IPS-18c (cell line): Measurements from ENCODE around the gene P2RX2.
"Not testable (repeated sequence)": the region's sequence is repeated elsewhere in the genome, so short reads cannot be mapped to it uniquely, and the experiment has no call there.

ENCODE experiments used
- H3K4me3 ChIP-seq: 2 replicates; pipeline ENCODE4 v1.7.0; 2013; ENCODE audit warnings: low read depth, mild to moderate bottlenecking, low read length, moderate library complexity; ENCODE audit not compliant: insufficient read depth
- H3K9me3 ChIP-seq: one replicate; pipeline ENCODE4 v1.6.1; 2013; ENCODE audit warnings: mild to moderate bottlenecking, low read length, moderate library complexity; ENCODE audit not compliant: control insufficient read depth, insufficient read depth

The P2RX2 gene

GRCh38 chr12:132595183-132595582 is 23.4 kb upstream of the P2RX2 start:
- no peak overlapping the region for H3K4me3 ChIP-seq
- H3K9me3 ChIP-seq: no peaks in the 10 kb centered on the region

DNA sequence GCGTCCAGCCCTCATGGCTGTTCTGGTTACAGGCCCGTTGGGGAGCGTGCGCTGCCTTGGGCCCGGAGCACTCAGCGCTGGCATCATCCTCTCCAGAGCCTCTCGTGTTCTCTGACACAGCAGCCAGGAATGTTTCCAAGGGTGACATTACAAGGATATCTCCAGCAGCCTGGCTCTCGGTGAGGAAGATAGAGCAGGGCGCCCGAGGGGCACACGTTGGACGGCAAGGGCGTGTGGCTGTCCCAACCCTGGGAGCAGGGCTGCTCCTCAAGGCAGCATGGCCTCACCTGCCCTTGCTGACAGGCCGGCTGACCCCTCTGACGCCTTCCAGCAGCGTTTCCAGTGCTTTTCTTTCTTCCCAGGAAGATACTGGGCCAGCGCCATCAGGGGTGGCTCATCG is 22.6 kb upstream of the P2RX2 start:
- Histone ChIP-seq H3K9me3 (no peaks in the 10 kb centered on the region), H3K4me3 (no peak overlapping the region)

DNA sequence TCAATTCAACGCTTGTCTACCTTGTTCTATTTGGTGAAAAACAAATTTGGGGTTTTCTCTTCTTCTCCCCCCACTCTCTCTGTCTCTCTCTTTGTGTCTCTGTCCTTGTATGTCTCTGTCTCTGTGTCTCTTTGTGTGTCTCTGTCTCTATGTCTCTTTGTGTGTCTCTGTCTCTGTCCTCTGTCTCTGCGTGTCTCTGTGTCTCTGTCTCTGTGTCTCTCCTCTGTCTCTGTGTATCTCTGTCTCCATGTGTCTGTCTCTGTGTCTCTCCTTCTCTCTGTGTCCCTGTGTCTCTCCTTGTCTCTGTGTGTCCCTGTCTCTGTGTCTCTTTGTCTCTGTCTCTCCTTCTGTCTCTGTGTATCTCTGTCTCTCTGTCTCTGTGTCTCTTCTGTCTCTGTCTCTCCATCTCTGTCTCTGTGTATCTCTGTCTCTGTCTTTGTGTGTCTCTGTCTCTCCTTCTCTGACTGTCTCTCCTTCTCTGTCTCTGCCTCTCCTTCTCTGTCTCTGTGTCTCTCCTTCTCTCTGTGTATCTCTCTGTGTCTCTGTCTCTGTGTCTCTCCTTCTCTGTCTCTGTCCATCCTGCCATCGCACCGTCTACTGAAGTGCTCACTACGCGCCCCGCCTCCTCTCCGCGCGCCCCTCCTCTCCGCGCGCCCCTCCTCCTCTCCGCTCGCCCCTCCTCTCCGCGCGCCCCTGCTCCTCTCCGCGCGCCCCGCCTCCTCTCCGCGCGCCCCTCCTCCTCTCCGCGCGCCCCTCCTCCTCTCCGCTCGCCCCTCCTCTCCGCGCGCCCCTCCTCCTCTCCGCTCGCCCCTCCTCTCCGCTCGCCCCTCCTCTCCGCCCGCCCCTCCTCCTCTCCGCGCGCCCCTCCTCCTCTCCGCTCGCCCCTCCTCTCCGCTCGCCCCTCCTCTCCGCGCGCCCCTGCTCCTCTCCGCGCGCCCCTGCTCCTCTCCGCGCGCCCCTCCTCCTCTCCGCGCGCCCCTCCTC is 21.0 kb upstream of the P2RX2 start:
- H3K4me3 ChIP-seq: no peak overlapping the region

GRCh38 chr12:132599502-132599901 is 19.1 kb upstream of the P2RX2 start:
- not testable (repeated sequence) for H3K9me3 ChIP-seq, H3K4me3 ChIP-seq

More for the DNA sequence above, 21.0 kb upstream of the P2RX2 start:
- no peaks in the 10 kb centered on the region for H3K9me3 ChIP-seq

DNA sequence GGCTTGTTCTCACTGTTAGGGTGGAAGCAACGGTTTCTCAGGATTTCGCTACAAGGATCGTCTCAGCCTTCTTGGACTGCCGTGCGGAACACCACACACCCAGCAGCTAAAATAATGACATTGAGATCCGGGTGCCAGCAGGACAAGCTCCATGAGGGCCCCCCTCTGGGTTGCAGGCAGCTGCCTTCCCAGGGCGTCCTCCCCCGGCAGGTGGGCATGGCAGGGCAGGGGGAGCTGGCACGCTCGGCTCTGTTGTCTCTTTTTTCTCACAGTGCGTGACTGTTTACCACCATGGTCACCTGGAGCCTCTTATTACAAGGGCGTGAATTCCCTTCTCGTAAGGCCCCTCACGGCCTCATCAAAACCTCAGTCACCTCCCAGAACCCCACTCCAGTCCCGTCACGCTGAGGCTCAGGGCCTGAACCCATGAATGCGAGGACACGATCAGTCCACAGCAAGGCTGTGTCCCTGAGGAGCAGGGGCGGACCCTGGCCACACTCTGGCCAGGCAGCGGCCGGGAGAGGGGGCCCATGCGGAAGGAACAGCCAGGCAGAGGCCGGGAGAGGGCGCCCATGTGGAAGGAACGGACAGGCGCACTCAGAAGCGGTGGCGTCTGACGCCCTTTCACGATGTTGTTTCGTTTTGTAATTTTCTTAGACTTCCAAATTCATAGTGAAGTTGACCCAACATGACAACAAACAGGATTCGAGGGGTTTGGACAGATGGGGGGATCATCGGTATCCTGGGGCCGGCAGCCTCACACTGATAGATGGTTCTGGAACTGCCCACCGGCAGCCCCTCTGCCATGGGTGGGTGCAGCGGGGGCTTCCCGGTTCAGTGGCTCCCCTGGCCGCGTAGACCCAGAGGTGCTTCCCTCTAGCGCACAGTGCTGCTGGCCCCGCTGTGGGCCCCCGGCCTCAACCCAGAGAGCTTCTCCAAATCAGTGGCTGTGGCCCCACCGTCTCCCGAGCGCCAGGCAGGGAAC is 18.2 kb upstream of the P2RX2 start:
- Histone ChIP-seq H3K4me3 (no peak overlapping the region), H3K9me3 (no peaks in the 10 kb centered on the region)

DNA sequence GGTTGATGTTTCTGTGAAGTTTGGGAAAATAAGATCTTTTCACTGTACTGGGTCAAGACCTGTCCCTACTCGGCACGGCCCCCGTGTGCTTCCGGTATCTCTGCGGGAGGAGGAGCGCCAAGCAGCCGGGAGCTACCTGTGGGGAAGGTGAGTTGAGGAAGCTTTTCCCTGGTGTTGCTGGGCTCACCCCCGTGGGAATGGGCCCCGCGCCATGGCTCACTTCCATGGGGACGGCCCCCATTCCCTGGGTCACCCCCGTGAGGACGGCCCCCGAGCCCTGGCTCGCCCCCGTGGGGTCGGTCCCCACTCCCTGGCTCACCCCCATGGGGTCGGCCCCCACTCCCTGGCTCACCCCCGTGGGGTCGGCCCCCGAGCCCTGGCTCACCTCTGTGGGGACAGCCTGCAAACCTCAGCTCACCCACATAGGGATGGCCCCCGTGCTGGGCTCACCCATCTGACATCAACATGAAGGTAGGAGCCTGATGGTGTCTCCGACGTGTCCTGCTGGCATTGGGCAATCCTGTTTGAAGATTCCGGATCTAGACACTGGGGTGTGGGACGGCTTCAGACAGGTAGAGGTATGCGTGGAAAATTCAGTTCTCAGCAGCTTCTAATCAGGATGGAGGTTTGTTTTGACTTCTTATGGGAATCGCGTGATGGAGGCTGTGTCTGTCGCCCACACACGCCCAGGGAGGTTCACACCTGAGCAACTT is 17.2 kb upstream of the P2RX2 start:
- H3K9me3 ChIP-seq: no peaks in the 10 kb centered on the region
- no peak overlapping the region for H3K4me3 ChIP-seq

GRCh38 chr12:132602572-132603239 is 15.9 kb upstream of the P2RX2 start:
- Histone ChIP-seq H3K9me3 (peaks cover 3% of the 10 kb centered on the region), H3K4me3 (no peak overlapping the region)

DNA sequence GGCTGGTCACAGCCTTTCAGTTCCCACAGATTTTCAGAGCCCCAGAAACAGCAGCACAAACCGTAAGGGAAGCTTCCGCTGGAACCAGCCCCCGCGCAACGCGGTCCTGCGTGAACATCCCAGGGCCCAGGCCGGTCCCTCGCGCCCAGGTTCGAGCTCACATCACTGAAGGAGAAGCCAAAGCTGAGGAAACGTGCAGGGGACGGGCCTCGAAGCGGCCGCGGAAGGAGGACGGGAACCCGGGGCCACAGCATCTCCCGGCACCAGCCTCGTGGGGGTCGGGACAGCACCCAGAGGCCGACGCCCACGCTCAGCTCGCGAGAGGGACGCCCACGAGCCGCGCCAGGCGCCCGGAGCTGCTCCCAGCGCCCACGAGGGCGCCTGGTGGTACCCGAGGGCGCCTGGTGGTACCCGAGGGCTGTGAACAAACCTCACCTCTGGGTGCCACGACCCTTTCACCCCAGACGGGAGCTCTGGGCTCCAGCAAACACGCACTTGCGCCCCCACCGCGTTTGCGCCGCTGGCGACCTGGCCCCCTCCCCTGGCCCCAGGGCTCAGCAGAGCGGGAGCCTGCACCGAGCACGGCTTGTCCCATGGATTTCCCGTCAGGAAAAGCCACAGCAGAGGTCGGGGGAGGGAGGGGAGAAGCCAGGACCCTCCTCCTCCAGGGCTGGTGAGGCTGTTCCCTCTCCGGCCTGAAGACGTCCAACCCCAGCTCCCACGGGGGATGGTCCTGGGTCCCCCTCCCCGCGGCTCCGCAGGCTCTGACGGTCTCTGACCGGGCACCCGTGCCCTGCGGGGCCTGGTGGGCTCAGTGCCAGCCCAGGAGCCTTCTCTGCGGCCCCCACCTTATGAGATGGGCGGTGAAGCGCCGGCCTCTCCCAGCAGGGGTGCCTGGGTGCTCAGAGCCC is 15.1 kb upstream of the P2RX2 start:
- Histone ChIP-seq H3K9me3 (peaks cover 3% of the 10 kb centered on the region), H3K4me3 (no peak overlapping the region)

- H3K9me3 ChIP-seq: peaks cover 3% of the 10 kb centered on the region
- no peak overlapping the region for H3K4me3 ChIP-seq
Measured at GRCh38 chr12:132604151-132604618, 14.4 kb upstream of the P2RX2 start.

DNA sequence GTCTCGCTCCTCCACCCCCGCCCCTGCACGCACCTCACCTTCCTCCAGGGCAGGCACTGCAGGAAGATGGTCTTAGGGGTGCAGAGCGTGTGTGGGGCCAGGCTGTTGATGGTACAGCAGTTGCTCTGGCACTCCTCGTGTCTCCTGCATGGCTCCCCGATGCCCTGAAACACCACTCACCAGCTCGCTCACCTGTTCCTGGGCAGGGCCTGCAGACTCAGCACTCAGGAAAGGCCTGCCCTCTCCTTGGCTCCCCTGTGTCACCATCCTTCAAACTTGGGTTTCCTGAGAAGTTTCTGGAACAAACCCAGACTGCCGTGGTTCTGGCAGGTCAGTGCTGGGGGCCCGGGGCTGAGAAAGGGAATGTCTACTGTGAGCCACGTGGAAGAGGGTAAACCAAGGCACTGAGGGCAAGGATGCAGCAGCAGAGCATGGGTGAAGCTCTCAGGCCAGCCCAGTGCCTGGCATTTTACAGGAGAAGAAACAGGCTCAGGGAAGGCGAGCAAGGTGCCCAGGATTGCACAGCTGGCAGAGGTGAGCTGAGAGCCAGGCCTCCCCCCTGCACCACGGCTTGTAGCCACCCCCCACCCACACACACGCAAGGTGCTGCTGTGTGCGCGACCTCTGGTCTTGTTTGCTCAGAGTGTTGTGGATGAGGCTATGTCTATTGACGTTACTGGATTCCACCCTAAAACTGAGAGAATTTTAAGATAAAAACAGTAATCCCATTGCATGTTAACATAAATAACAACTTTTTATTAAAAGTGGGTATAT is 13.7 kb upstream of the P2RX2 start:
- H3K4me3 ChIP-seq: no peak overlapping the region
- peaks cover 3% of the 10 kb centered on the region for H3K9me3 ChIP-seq

- Histone ChIP-seq H3K4me3 (no peak overlapping the region), H3K9me3 (peaks cover 3% of the 10 kb centered on the region)
Measured at GRCh38 chr12:132605892-132606291, 12.7 kb upstream of the P2RX2 start.

DNA sequence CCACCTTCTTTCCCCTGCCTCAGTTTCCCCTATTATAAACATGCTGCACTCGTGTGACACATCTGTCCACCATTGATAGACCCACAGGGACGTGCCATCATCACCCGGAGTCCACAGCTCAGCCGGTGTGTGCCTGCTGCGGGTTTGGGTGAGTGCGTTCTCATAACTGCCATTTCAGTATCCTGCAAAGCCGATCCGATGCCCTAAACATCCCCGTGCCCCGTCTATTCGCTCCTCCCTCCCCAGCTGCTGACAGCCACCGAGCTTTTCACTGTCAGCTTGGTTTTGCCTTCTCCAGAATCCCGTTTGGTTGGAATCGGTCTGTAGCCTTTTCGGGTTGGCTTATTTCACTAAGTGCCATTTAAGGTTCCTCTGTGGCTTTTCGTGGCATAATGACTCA is 12.1 kb upstream of the P2RX2 start:
- H3K9me3 ChIP-seq: peaks cover 3% of the 10 kb centered on the region
- H3K4me3 ChIP-seq: no peak overlapping the region

DNA sequence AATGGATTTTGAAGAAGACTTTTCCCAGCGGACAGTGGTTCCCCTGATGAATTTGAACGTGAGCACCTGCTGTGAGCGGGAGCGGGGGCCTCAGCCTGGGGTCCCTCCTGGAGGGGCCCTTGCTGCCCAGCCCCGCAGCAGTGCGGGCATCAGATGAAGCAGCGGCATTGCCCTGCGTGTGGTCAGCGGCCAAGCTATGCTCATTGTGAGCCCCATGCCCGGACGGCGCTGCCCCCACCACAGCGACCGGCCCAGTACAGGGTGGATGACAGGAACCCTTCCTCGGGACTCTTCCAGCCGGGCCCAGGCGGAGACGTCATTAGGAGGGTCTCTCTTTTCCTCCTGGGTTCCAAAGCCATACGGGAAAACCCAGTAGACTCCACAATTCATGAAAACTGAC is 11.6 kb upstream of the P2RX2 start:
- Histone ChIP-seq H3K4me3 (no peak overlapping the region), H3K9me3 (peaks cover 3% of the 10 kb centered on the region)

- Histone ChIP-seq H3K4me3 (no peak overlapping the region), H3K9me3 (peaks cover 3% of the 10 kb centered on the region)
Measured at GRCh38 chr12:132608231-132609171, 10.1 kb upstream of the P2RX2 start.
